Right lobe of liver (tissue), 6 donors: ENCODE measurements around the gene SLC44A2. TPM values are rescaled to one million over a fixed set of nuclear protein-coding genes. Genes with fewer than 3 reads are reported as not detected.

Experiments
- ATAC-seq, 4 donors: fragments of 200-7000 bp; cut with Tn5 transposase; one replicate each; pipeline ENCODE4 v1.9.1; 2020; ENCODE audit warnings: mild to moderate bottlenecking in 4 of 4, moderate library complexity in 4 of 4
- DNase-seq, 3 donors: peaks; one replicate each; pipeline ENCODE4 v3.0.0-alpha.2; 2020
- H3K27ac ChIP-seq, 3 donors: fragments of 200-600 bp; one replicate each; pipeline ENCODE4 v1.8.0; 2022
- H3K27me3 ChIP-seq, 2 donors: fragments of 200-600 bp; one replicate each; pipeline ENCODE4 v1.8.0; 2022
- H3K36me3 ChIP-seq, 4 donors: fragments of 200-600 bp; sonication (generic) in 1 of 4; one replicate each; pipeline versions ENCODE4 v1.5.1 to v1.8.0; 2017 to 2022; ENCODE audit warnings: control low read depth in 1 of 4
- H3K4me1 ChIP-seq, 4 donors: fragments of 200-600 bp; sonication (generic) in 1 of 4; one replicate each; pipeline versions ENCODE4 v1.5.1 to v1.8.0; 2017 to 2022; ENCODE audit warnings: control low read depth in 1 of 4
- H3K4me3 ChIP-seq, 3 donors: fragments of 200-600 bp; one replicate each; pipeline ENCODE4 v1.8.0; 2022
- H3K9me3 ChIP-seq, 4 donors: fragments of 200-600 bp; sonication (generic) in 1 of 4; one replicate each; pipeline versions ENCODE4 v1.5.1 to v1.8.0; 2017 to 2022; ENCODE audit warnings: control low read depth in 1 of 4
- POLR2A ChIP-seq: fragments of 450-650 bp; IDR thresholded peaks from one replicate; pipeline ENCODE4 v1.6.1; 2017; ENCODE audit warnings: antibody characterized with exemption, mild to moderate bottlenecking
- WGBS: methylation state at CpG from one replicate; pipeline ENCODE4 v1.1.6; 2018; ENCODE audit warnings: low coverage, low lambda C conversion rate; ENCODE audit not compliant: insufficient coverage; ENCODE audit errors: missing lambda C conversion rate; 5-methylcytosine and 5-hydroxymethylcytosine counted together
- intact Hi-C, 2 donors: fragments of 100-400 bp; cut with DNase I; formaldehyde crosslinking; loops; one replicate each; pipeline versions ENCODE4 v1.11.2 to v1.14.1; 2022
- total RNA-seq, 6 experiments: library from RNA; depleted of rRNA in 2 of 6; stranded (reverse); fragments of >200 nt in 2 of 6; fragmentation: NEBNext Ultra II Directional in 3 of 6; extraction: Animal tissue kit (Norgen Biotek cat#: 25700) in 3 of 6; gene quantifications; one replicate each; pipeline versions ENCODE4 v1.1.0 to v1.2.4, GENCODE V29; 2016 to 2023
- TF ChIP-seq, protein P1 (sequence below), 4 donors: fragments of 200-600 bp in 3 of 4; fragments of 450-650 bp in 1 of 4; IDR thresholded peaks; one replicate each; pipeline versions ENCODE4 v1.5.1 to v1.8.0; 2016 to 2022; ENCODE audit warnings: antibody characterized with exemption in 4 of 4, mild to moderate bottlenecking in 2 of 4
- donor health status: DM: no; HTN: yes; CAD: no.
- donor health status: DM: no; HTN: no; CAD: no.
- donor health status: DM: no; HTN: no; CAD: no.
- donor health status: DM: no; HTN: yes; CAD: no.
- donor health status: DM: no; HTN: yes; CAD: no.

Gene SLC44A2
- total RNA-seq, 6 experiments from 2014 or later = 11.7 to 18.5 (median 15.6) TPM

DNA sequence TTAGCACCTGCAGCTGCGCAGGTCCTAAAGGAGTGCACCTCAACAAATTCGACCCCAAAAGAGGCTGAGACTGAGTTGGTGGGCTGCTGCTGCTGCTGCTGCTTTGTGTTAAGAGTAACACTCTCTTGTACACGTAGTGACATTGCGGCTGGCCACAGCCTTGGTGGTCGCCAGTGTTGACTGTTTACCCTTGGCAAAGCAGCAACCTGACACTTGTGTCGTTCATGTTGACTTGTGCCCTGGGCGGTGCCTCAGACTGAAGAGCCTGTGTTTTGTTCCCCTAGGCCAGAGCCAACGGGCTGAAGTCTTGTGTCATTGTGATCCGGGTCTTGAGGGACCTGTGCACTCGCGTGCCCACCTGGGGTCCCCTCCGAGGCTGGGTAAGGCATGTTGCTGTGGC, 53.5 kb downstream of the SLC44A2 start:
- H3K36me3 ChIP-seq = peaks cover 7 to 70% (median 54%) of the 10 kb centered on the region in 4 donors
- H3K27me3 ChIP-seq = no peaks in the 10 kb centered on the region
- no peak overlapping the region for H3K27ac ChIP-seq
- peaks cover 0 to 21% (median 8%) of the 10 kb centered on the region in 4 donors for H3K4me1 ChIP-seq
- TF ChIP-seq, protein P1, sequence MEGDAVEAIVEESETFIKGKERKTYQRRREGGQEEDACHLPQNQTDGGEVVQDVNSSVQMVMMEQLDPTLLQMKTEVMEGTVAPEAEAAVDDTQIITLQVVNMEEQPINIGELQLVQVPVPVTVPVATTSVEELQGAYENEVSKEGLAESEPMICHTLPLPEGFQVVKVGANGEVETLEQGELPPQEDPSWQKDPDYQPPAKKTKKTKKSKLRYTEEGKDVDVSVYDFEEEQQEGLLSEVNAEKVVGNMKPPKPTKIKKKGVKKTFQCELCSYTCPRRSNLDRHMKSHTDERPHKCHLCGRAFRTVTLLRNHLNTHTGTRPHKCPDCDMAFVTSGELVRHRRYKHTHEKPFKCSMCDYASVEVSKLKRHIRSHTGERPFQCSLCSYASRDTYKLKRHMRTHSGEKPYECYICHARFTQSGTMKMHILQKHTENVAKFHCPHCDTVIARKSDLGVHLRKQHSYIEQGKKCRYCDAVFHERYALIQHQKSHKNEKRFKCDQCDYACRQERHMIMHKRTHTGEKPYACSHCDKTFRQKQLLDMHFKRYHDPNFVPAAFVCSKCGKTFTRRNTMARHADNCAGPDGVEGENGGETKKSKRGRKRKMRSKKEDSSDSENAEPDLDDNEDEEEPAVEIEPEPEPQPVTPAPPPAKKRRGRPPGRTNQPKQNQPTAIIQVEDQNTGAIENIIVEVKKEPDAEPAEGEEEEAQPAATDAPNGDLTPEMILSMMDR (IDR thresholded peaks at IDR 0.05) = no peak
- no peak for TF ChIP-seq POLR2A
- H3K9me3 ChIP-seq = no peaks in the 10 kb centered on the region
- 84% methylated on average over 6 of the region's 12 CpGs for WGBS
- ATAC-seq = no peak
- no peak overlapping the region for H3K4me3 ChIP-seq
- DNase-seq = no peak
- intact Hi-C loops = no loop called here

GRCh38 chr19:10679743-10680142, 54.4 kb downstream of the SLC44A2 start:
- Histone ChIP-seq H3K27ac (no peak overlapping the region), H3K4me3 (no peak overlapping the region), H3K36me3 (peaks cover 7 to 77% (median 59%) of the 10 kb centered on the region in 4 donors), H3K4me1 (peaks cover 0 to 21% (median 8%) of the 10 kb centered on the region in 4 donors), H3K9me3 (no peaks in the 10 kb centered on the region), H3K27me3 (no peaks in the 10 kb centered on the region)
- intact Hi-C loops = no loop called here
- no peak for TF ChIP-seq POLR2A
- TF ChIP-seq, protein P1 (IDR thresholded peaks at IDR 0.05) = no peak
- DNase-seq (no peak), ATAC-seq (no peak)
- 87% methylated on average over 3 of the region's 18 CpGs for WGBS

GRCh38 chr19:10680545-10681135, 55.3 kb downstream of the SLC44A2 start:
- peaks cover 0 to 16% (median 8%) of the 10 kb centered on the region in 4 donors for H3K4me1 ChIP-seq
- H3K27ac ChIP-seq = no peak overlapping the region
- DNase-seq (no peak), ATAC-seq (no peak)
- H3K36me3 ChIP-seq = peaks cover 7 to 83% (median 57%) of the 10 kb centered on the region in 4 donors
- no peak for TF ChIP-seq POLR2A
- TF ChIP-seq, protein P1 (IDR thresholded peaks at IDR 0.05) = no peak
- no peak overlapping the region for H3K4me3 ChIP-seq
- no peaks in the 10 kb centered on the region for H3K9me3 ChIP-seq
- 97% methylated on average over 6 of the region's 15 CpGs for WGBS
- no peaks in the 10 kb centered on the region for H3K27me3 ChIP-seq
- intact Hi-C loops = no loop called here

GRCh38 chr19:10681658-10682057, 56.3 kb downstream of the SLC44A2 start:
- no peaks in the 10 kb centered on the region for H3K27me3 ChIP-seq
- intact Hi-C loops = no loop called here
- DNase-seq (no peak), ATAC-seq (no peak)
- H3K4me3 ChIP-seq = no peak overlapping the region
- H3K36me3 ChIP-seq = peaks cover 7 to 83% (median 57%) of the 10 kb centered on the region in 4 donors
- H3K9me3 ChIP-seq = no peaks in the 10 kb centered on the region
- no peak for TF ChIP-seq POLR2A
- TF ChIP-seq, protein P1 (IDR thresholded peaks at IDR 0.05) = no peak
- H3K4me1 ChIP-seq = peaks cover 0 to 15% (median 7%) of the 10 kb centered on the region in 4 donors
- no peak overlapping the region for H3K27ac ChIP-seq
- whole genome bisulfite sequencing = 20% methylated on average over 1 of the region's 4 CpGs
